Mesenchymal stem cell (in vitro differentiated cells and primary cell): ENCODE data around the gene CHST2.

Experiments used
- DNase-seq: peaks from one replicate; pipeline ENCODE4 v3.0.0-alpha.2; 2013
- H2AFZ ChIP-seq: one replicate; pipeline ENCODE4 v1.6.1; 2013; ENCODE audit warnings: low read depth, mild to moderate bottlenecking, control low read depth, inconsistent platforms, low read length, moderate library complexity
- H2AK5ac ChIP-seq: 2 replicates; pipeline ENCODE4 v1.6.1; 2013; ENCODE audit warnings: low read length, moderate library complexity, mild to moderate bottlenecking, inconsistent platforms; ENCODE audit not compliant: severe bottlenecking
- H2BK120ac ChIP-seq: one replicate; pipeline ENCODE4 v1.6.1; 2013; ENCODE audit warnings: low read depth, mild to moderate bottlenecking, inconsistent platforms, low read length, moderate library complexity
- H2BK12ac ChIP-seq, 2 experiments: one replicate each; pipeline ENCODE4 v1.6.1; 2013; ENCODE audit warnings: inconsistent platforms in 2 of 2, low read length in 2 of 2, mild to moderate bottlenecking in 2 of 2, moderate library complexity in 2 of 2, control low read depth in 1 of 2
- H2BK15ac ChIP-seq: one replicate; pipeline ENCODE4 v1.6.1; 2013; ENCODE audit warnings: mild to moderate bottlenecking, low read depth, inconsistent platforms; ENCODE audit not compliant: poor library complexity, severe bottlenecking
- H2BK5ac ChIP-seq: 2 replicates; pipeline ENCODE4 v1.6.1; 2013; ENCODE audit warnings: low read depth, mild to moderate bottlenecking, low read length, control low read depth, inconsistent platforms; ENCODE audit not compliant: poor library complexity, severe bottlenecking
- H3K14ac ChIP-seq, 2 experiments: one replicate each; pipeline ENCODE4 v1.6.1; 2013; ENCODE audit warnings: inconsistent platforms in 2 of 2, low read length in 2 of 2, control low read depth in 1 of 2, mild to moderate bottlenecking in 1 of 2, moderate library complexity in 1 of 2
- H3K18ac ChIP-seq, 2 experiments: one replicate each; pipeline ENCODE4 v1.6.1; 2013; ENCODE audit warnings: inconsistent platforms in 2 of 2, low read length in 2 of 2, control low read depth in 1 of 2, low read depth in 1 of 2, mild to moderate bottlenecking in 1 of 2
- H3K23ac ChIP-seq, 2 experiments: one replicate each; pipeline ENCODE4 v1.6.1; 2013; ENCODE audit warnings: inconsistent platforms in 2 of 2, low read length in 2 of 2, mild to moderate bottlenecking in 2 of 2, moderate library complexity in 2 of 2, control low read depth in 1 of 2
- H3K27ac ChIP-seq: 2 replicates; pipeline ENCODE4 v1.5.1; 2013; ENCODE audit warnings: mild to moderate bottlenecking, moderate library complexity, low read length, control low read depth, inconsistent platforms; ENCODE audit not compliant: poor library complexity, severe bottlenecking
- H3K27me3 ChIP-seq, 2 experiments: 2 replicates each; pipeline versions ENCODE4 v1.6.1 to v1.7.0; 2013; ENCODE audit warnings: low read length in 2 of 2, mild to moderate bottlenecking in 2 of 2, moderate library complexity in 2 of 2, control low read depth in 1 of 2, inconsistent platforms in 1 of 2; ENCODE audit not compliant: control insufficient read depth in 1 of 2, insufficient read depth in 1 of 2
- H3K36me3 ChIP-seq, 2 experiments: 2 replicates each; pipeline versions ENCODE4 v1.6.1 to v1.7.0; 2013; ENCODE audit warnings: low read length in 2 of 2, control low read depth in 1 of 2, inconsistent platforms in 1 of 2, low read depth in 1 of 2, mild to moderate bottlenecking in 1 of 2; ENCODE audit not compliant: insufficient read depth in 2 of 2, control insufficient read depth in 1 of 2
- H3K4ac ChIP-seq, 2 experiments: one replicate each; pipeline ENCODE4 v1.6.1; 2013; ENCODE audit warnings: inconsistent platforms in 2 of 2, low read length in 2 of 2, mild to moderate bottlenecking in 2 of 2, moderate library complexity in 2 of 2, control low read depth in 1 of 2, low read depth in 1 of 2
- H3K4me1 ChIP-seq: 2 replicates; pipeline ENCODE4 v1.6.1; 2013; ENCODE audit warnings: low read depth, low read length, control low read depth; ENCODE audit not compliant: control insufficient read depth, insufficient read depth
- H3K4me2 ChIP-seq: 2 replicates; pipeline ENCODE4 v1.6.1; 2013; ENCODE audit warnings: low read length, mild to moderate bottlenecking, inconsistent platforms; ENCODE audit not compliant: poor library complexity, severe bottlenecking
- H3K4me3 ChIP-seq, 2 experiments: 2 replicates each; pipeline versions ENCODE4 v1.5.1 to v1.7.0; 2013; ENCODE audit warnings: low read length in 2 of 2, mild to moderate bottlenecking in 2 of 2, control low read depth in 1 of 2, low read depth in 1 of 2; ENCODE audit not compliant: insufficient read depth in 1 of 2
- H3K79me1 ChIP-seq: replicated peaks from 2 replicates; pipeline ENCODE4 v1.6.1; 2013; ENCODE audit warnings: mild to moderate bottlenecking, control low read depth, low read length, inconsistent platforms; ENCODE audit not compliant: poor library complexity, severe bottlenecking
- H3K9ac ChIP-seq: 2 replicates; pipeline ENCODE4 v1.7.0; 2013; ENCODE audit warnings: mild to moderate bottlenecking, low read length, moderate library complexity
- H3K9me3 ChIP-seq: 2 replicates; pipeline ENCODE4 v1.7.0; 2013; ENCODE audit warnings: mild to moderate bottlenecking, low read length; ENCODE audit not compliant: control insufficient read depth
- H4K8ac ChIP-seq: one replicate; pipeline ENCODE4 v1.6.1; 2013; ENCODE audit warnings: inconsistent platforms, mild to moderate bottlenecking, low read length, moderate library complexity
- H4K91ac ChIP-seq: one replicate; pipeline ENCODE4 v1.6.1; 2013; ENCODE audit warnings: mild to moderate bottlenecking, low read length, inconsistent platforms
- WGBS: methylation state at CpG from one replicate; pipeline ENCODE4 v1.1.7; 2013; ENCODE audit warnings: mixed read lengths; 5-methylcytosine and 5-hydroxymethylcytosine counted together

The CHST2 gene

DNA sequence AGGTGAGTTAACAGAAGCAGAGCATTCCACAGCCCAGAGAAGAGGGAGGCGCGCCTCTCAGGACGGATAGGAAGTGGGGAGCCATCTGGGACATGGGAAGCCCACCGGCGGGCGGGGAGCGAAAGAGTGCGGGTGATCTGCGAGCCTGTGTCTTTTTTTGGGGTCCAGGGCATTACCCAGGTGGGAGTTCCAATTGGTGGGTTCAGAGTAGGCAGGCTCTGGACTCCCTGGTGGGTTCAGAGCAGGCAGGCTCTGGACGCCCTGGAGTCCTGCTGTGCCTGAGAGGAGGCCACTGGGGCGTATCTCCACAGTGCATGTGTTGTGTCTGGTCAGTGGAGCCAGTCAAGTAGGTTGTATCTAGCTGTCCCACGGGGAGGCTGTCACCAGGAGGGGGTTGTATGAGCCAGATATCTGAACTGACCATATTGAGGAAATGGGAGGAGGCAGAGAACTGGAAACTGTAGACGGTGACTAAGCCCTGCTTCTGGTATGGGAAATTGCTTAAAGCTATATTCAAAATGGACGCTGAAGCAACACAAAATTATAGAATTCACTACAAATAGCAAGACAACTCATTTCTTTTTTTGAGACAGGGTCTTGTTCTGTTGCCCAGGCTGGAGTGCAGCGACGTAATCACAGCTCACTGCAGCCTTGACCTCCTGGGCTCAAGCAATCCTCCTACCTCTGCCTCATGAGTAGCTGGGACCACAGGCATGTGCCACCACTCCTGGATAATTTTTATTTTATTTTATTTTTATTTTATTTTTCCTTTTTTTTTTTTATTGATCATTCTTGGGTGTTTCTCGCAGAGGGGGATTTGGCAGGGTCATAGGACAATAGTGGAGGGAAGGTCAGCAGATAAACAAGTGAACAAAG is 34.5 kb upstream of the CHST2 start:
- peak overlapping the region; percentile 9 for H2AK5ac ChIP-seq
- no peak overlapping the region for H3K9ac ChIP-seq
- peak overlapping the region; percentile 66 for H4K8ac ChIP-seq
- no peaks in the 10 kb centered on the region for H3K79me1 ChIP-seq
- H2BK5ac ChIP-seq = no peak overlapping the region
- H2AFZ ChIP-seq = no peak overlapping the region
- H3K4me3 ChIP-seq = no peak overlapping the region
- H3K14ac ChIP-seq = peak overlapping the region in 1 of 2 experiments; percentile 55
- peak; percentile 88 for DNase-seq
- no peak overlapping the region for H3K23ac ChIP-seq
- H3K4me2 ChIP-seq = no peak overlapping the region
- H3K36me3 ChIP-seq = no peaks in the 10 kb centered on the region
- peak overlapping the region; percentile 73 for H2BK120ac ChIP-seq
- WGBS = 77% methylated on average over 15 of the region's 17 CpGs
- H3K4me1 ChIP-seq = peaks cover 5% of the 10 kb centered on the region
- no peaks in the 10 kb centered on the region for H3K27me3 ChIP-seq
- peak overlapping the region in 1 of 2 experiments; percentile 51 for H2BK12ac ChIP-seq
- H2BK15ac ChIP-seq = peak overlapping the region; percentile 44
- peak overlapping the region; percentile 34 to 67 for H3K18ac ChIP-seq
- H4K91ac ChIP-seq = peak overlapping the region; percentile 78
- no peak overlapping the region for H3K27ac ChIP-seq
- H3K9me3 ChIP-seq = no peaks in the 10 kb centered on the region
- H3K4ac ChIP-seq = peak overlapping the region in 1 of 2 experiments; percentile 56

DNA sequence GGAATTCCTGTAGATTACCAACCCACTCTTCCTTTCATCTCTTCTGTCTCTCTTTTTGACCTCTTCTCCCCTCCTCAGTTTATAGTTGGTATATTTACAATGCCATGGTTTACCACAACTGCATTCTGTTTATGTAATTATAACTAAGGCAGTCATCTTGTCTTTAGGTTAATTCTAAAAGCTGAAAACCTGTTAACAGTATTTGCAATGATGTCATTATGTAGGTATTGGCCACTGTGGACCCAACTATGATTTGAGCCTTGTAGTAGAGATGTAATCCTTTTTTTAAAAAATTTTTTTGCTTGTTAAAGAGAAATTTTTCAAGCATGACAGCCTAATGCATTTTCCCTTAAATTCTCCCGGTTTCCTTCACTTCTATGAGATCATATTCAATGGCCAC is 30.7 kb upstream of the CHST2 start:
- Histone ChIP-seq H2BK15ac (no peak overlapping the region), H3K4me2 (no peak overlapping the region), H3K18ac (no peak overlapping the region), H3K23ac (no peak overlapping the region), H3K36me3 (no peaks in the 10 kb centered on the region), H2BK5ac (no peak overlapping the region), H3K4me3 (no peak overlapping the region), H3K9ac (no peak overlapping the region), H3K27ac (no peak overlapping the region), H3K9me3 (no peaks in the 10 kb centered on the region), H3K27me3 (peaks cover 0 to 4% of the 10 kb centered on the region in 2 experiments), H4K8ac (no peak overlapping the region), H2AFZ (no peak overlapping the region), H4K91ac (no peak overlapping the region), H3K79me1 (no peaks in the 10 kb centered on the region), H3K14ac (no peak overlapping the region), H3K4me1 (peaks cover 5% of the 10 kb centered on the region), H2BK12ac (no peak overlapping the region), H2BK120ac (no peak overlapping the region), H2AK5ac (no peak overlapping the region), H3K4ac (no peak overlapping the region)
- WGBS = no CpG with 5 or more reads among the region's 1 CpG
- DNase-seq = peak; percentile 16

DNA sequence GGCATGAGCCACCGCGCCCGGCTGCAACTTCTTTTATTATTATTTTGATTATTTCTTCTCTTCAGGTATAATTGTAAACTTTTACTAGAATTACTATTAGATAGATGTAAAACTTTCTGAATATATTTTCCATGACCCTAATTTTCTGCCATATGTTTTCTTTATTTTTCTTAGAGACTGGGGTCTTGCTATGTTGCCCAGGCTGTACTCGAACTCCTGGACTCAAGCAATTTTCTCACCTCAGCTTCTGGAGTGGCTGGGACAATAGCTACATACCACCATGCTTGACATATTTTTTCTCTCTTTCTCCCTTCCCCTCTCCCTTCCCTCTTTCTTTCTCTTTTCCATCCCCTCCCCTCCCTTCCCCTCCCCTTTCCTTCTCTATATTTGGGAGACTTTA is 29.6 kb upstream of the CHST2 start:
- no peak overlapping the region for H2AK5ac ChIP-seq

DNA sequence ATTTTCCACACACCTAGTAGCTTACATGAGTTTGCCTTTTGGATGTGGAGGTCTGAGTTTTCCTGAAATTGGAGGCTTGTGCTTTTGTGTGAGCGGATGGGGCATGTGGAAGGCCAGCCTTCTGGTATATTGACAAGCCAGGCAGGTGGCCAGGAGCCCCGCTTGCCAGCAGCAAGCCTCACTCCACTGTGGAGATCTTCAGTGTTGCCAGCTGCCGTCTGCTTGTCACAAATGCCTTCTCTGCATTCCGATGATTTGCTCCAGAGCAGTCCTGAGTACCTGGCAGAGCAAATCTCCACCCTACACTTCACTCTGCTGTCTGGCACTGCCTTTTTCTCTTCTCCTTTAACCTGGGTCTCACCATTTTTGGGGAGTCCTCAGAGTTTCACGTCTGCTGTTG is 29.1 kb upstream of the CHST2 start:
- H3K79me1 ChIP-seq = no peaks in the 10 kb centered on the region
- H3K9ac ChIP-seq = no peak overlapping the region
- no peak overlapping the region for H2BK5ac ChIP-seq
- H3K18ac ChIP-seq = no peak overlapping the region
- DNase-seq = no peak
- H2AK5ac ChIP-seq = no peak overlapping the region
- no peaks in the 10 kb centered on the region for H3K9me3 ChIP-seq
- no peak overlapping the region for H3K4me3 ChIP-seq
- no peak overlapping the region for H2AFZ ChIP-seq
- H3K27me3 ChIP-seq = peaks cover 0 to 4% of the 10 kb centered on the region in 2 experiments
- H2BK12ac ChIP-seq = no peak overlapping the region
- H4K91ac ChIP-seq = no peak overlapping the region
- H2BK120ac ChIP-seq = no peak overlapping the region
- H3K23ac ChIP-seq = no peak overlapping the region
- WGBS = 74% methylated on average over 5 of the region's 5 CpGs
- no peaks in the 10 kb centered on the region for H3K4me1 ChIP-seq
- no peak overlapping the region for H3K4ac ChIP-seq
- peak overlapping the region; percentile 27 for H4K8ac ChIP-seq
- no peak overlapping the region for H3K27ac ChIP-seq
- no peaks in the 10 kb centered on the region for H3K36me3 ChIP-seq
- H3K4me2 ChIP-seq = no peak overlapping the region
- H2BK15ac ChIP-seq = no peak overlapping the region
- no peak overlapping the region for H3K14ac ChIP-seq

More for the DNA sequence above, 29.6 kb upstream of the CHST2 start:
- Histone ChIP-seq H3K4ac (no peak overlapping the region), H3K36me3 (no peaks in the 10 kb centered on the region), H2BK12ac (no peak overlapping the region), H2BK5ac (no peak overlapping the region), H3K27me3 (peaks cover 0 to 4% of the 10 kb centered on the region in 2 experiments), H4K91ac (no peak overlapping the region), H2AFZ (no peak overlapping the region), H3K18ac (no peak overlapping the region), H3K4me2 (no peak overlapping the region), H3K79me1 (no peaks in the 10 kb centered on the region), H2BK15ac (no peak overlapping the region), H3K4me3 (no peak overlapping the region), H3K27ac (no peak overlapping the region), H3K14ac (no peak overlapping the region), H2BK120ac (no peak overlapping the region), H3K4me1 (peaks cover 2% of the 10 kb centered on the region), H3K23ac (no peak overlapping the region), H3K9me3 (no peaks in the 10 kb centered on the region), H3K9ac (no peak overlapping the region), H4K8ac (no peak overlapping the region)
- no peak for DNase-seq
- WGBS = 93% methylated on average over 1 of the region's 4 CpGs
